ENCODE results near the gene FAHD2A. TPM values are rescaled to one million over a fixed set of nuclear protein-coding genes. Genes with fewer than 3 reads are reported as not detected.
A peak's percentile ranks its signal among the peaks of the same experiment; 100 is the strongest.
"Not testable (repeated sequence)": the region's sequence is repeated elsewhere in the genome, so short reads cannot be mapped to it uniquely, and the experiment has no call there.

FAHD2A gene
- total RNA-seq, 2 donors from 2014 or later, result 19.9 to 27.5 TPM

DNA sequence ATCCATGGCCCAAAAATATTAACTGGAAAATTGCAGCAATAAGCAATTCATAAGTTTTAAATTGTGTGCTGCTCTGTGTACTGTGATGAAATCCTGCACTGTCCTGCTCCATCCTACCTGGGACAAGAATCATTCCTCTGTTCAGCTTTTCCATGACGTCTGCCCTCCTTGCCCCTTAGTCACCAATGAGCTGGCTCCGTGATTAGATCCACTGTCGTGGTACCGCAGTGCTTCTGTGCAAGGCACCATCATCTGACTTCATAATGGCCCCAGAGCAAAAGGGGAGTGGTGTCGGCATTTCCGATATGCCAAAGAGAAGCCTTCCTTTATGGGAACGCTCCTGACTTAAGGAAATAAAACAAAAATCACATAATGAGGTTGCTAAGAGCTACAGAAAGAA lies 3.4 kb upstream of the FAHD2A start:
- Histone ChIP-seq H3K36me3 (no peaks in the 10 kb centered on the region), H3K27me3 (no peaks in the 10 kb centered on the region), H3K4me3 (no peak overlapping the region), H3K27ac (no peak overlapping the region), H3K4me1 (peaks cover 0 to 18% of the 10 kb centered on the region in 2 donors), H3K9me3 (no peaks in the 10 kb centered on the region)
- no peak for DNase-seq (ENCODE audit: low spot score)
- TF ChIP-seq, protein P1, sequence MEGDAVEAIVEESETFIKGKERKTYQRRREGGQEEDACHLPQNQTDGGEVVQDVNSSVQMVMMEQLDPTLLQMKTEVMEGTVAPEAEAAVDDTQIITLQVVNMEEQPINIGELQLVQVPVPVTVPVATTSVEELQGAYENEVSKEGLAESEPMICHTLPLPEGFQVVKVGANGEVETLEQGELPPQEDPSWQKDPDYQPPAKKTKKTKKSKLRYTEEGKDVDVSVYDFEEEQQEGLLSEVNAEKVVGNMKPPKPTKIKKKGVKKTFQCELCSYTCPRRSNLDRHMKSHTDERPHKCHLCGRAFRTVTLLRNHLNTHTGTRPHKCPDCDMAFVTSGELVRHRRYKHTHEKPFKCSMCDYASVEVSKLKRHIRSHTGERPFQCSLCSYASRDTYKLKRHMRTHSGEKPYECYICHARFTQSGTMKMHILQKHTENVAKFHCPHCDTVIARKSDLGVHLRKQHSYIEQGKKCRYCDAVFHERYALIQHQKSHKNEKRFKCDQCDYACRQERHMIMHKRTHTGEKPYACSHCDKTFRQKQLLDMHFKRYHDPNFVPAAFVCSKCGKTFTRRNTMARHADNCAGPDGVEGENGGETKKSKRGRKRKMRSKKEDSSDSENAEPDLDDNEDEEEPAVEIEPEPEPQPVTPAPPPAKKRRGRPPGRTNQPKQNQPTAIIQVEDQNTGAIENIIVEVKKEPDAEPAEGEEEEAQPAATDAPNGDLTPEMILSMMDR (IDR thresholded peaks at IDR 0.05), result no peak

DNA sequence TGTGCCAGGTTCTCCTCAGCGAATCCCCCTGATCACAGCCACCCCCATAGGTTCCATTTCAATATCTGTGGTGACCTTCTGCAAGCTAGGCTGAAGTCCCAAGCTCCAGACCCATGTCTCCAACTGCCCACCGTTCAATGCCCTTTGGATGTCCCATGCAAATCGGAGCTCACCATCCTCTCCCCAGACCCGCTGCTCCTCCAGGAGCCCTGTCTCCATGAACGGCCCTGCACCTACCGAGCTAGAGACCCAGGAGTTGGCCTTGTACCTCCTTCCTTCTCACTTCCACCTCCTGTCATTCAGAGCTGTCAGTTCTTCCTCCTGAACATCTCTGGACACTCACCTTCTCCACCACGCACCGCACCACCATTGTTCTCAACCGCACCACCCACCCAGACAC lies 1.0 kb upstream of the FAHD2A start:
- Histone ChIP-seq H3K4me3 (peak overlapping the region in 1 of 2 donors; percentile 80), H3K36me3 (no peaks in the 10 kb centered on the region), H3K27ac (no peak overlapping the region), H3K9me3 (no peaks in the 10 kb centered on the region), H3K4me1 (peaks cover 0 to 19% of the 10 kb centered on the region in 2 donors), H3K27me3 (no peaks in the 10 kb centered on the region)
- DNase-seq (ENCODE audit: low spot score), result no peak
- TF ChIP-seq, protein P1 (IDR thresholded peaks at IDR 0.05), result no peak

DNA sequence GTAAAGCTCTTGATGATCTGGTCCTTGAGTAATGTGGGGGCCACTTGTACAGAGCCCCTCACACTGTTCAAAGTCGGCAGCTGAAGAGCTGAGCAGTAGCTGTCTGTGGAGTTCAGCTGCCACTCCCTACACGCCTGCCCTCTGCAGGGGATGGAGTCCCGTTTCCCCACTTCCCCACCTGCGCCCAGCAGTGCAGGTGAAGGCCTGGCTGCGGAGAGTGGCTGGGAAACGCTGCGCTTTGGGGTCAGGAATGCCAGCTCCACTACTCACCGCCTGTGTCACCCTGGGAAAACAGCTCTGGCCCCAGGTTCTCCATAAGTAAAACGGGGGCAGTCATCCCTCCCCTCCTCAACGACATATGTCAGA lies 521 bp upstream of the FAHD2A start:
- DNase-seq (ENCODE audit: low spot score); H3K9me3 ChIP-seq: not testable (repeated sequence)
- H3K27ac ChIP-seq, result peak overlapping the region; percentile 82 to 83

DNA sequence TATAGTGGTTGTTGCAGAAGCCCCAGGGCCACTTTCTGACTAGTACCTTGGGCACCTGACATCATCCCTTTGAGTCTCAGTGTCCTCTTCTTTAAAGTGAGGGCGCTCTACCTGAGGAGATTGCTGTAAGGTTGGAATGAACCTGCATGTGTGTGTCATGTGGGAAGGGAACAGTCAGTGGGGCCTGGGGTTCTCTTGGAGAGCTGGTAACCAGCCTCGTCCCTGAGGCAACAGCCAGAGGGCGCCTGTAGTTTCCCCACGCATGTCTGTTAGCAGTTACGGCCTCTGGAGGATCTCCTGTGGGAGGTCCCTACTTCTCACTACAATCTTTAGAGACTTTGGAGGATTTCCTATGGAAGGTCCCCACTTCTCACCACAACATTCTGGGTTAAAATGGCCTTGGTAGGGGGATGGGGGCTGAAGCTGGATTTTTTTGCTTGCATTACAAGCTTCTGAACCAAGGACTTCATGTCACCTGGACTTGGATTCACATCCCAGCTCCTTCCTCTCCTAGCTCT lies 755 bp downstream of the FAHD2A start:
- TF ChIP-seq, protein P1 (IDR thresholded peaks at IDR 0.05), result peak in 1 of 2 donors; percentile 56

More for the DNA sequence above, 521 bp upstream of the FAHD2A start:
- peaks cover 0 to 19% of the 10 kb centered on the region in 2 donors for H3K4me1 ChIP-seq
- not testable (repeated sequence) for H3K27me3 ChIP-seq, H3K36me3 ChIP-seq
- H3K4me3 ChIP-seq, result peak overlapping the region; percentile 80 to 89

DNA sequence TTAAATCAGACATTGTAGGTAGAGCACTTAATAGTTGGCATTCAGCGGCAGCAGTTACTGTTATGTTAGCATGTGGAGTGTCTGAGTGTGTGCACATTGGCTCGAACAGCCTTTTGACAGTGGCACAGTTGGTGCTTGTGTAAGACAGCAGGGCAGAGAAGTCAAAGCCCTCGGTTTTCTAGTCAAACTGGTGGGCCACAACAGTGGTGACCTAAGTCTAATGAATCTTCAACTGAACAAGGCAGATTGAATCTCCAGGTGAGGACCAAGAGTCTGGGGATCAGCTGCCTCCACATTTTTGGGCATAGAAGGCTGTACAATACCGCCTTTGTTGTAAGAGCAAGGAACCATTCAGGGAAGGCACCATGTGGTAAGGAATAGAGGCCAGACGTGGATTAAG lies 1.3 kb downstream of the FAHD2A start:
- H3K27ac ChIP-seq; H3K36me3 ChIP-seq; H3K4me3 ChIP-seq; DNase-seq (ENCODE audit: low spot score); H3K27me3 ChIP-seq; H3K9me3 ChIP-seq: not testable (repeated sequence)
- H3K4me1 ChIP-seq, result peaks cover 0 to 19% of the 10 kb centered on the region in 2 donors

More for the DNA sequence above, 755 bp downstream of the FAHD2A start:
- H3K27me3 ChIP-seq; DNase-seq (ENCODE audit: low spot score); H3K9me3 ChIP-seq; H3K36me3 ChIP-seq: not testable (repeated sequence)
- peak overlapping the region; percentile 82 to 83 for H3K27ac ChIP-seq
- peaks cover 0 to 19% of the 10 kb centered on the region in 2 donors for H3K4me1 ChIP-seq
- peak overlapping the region; percentile 80 to 89 for H3K4me3 ChIP-seq

DNA sequence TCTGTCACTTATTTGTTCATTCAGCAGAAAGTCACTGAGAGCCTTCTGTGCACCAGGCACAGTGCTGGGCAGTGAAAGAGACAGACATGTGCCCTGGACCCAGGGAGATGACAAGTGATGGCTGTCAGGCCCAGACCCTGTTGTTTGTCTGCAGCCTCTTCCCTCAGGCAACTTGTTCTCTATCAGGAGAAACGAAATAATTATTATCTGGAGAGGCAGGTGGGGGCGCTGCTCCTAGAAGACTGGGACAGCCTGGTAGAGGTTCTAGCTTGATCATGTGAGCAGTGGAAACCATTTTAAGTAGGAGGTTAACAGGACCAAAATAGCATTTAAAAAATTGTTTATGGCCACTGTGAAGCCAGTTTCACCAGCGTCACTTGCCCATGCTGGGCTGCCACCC lies 2.2 kb downstream of the FAHD2A start:
- not testable (repeated sequence) for DNase-seq (ENCODE audit: low spot score); H3K36me3 ChIP-seq; H3K4me3 ChIP-seq; H3K9me3 ChIP-seq; H3K27me3 ChIP-seq; H3K27ac ChIP-seq
- H3K4me1 ChIP-seq, result peaks cover 0 to 19% of the 10 kb centered on the region in 2 donors

DNA sequence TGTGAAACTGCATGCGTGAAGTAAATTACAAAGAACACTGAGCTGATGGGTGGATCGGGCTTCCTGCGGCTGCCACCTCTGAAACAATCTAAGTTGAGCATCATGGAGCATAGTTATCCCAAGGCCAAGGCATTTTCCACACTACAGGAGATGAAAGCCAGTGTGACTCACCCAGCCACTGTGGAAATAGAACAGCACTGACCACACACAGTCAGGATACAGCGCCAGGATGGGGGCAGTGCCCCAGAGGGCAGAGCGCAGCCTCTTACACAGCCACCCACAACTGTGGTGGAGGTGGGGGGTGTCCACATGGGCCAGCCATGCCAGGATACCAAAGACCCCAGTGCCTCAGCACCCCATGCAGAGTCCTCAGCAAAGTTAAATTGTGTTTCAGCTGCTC lies 8.7 kb downstream of the FAHD2A start:
- not testable (repeated sequence) for H3K4me3 ChIP-seq; H3K27ac ChIP-seq; H3K36me3 ChIP-seq; H3K4me1 ChIP-seq; H3K9me3 ChIP-seq; DNase-seq (ENCODE audit: low spot score); H3K27me3 ChIP-seq

DNA sequence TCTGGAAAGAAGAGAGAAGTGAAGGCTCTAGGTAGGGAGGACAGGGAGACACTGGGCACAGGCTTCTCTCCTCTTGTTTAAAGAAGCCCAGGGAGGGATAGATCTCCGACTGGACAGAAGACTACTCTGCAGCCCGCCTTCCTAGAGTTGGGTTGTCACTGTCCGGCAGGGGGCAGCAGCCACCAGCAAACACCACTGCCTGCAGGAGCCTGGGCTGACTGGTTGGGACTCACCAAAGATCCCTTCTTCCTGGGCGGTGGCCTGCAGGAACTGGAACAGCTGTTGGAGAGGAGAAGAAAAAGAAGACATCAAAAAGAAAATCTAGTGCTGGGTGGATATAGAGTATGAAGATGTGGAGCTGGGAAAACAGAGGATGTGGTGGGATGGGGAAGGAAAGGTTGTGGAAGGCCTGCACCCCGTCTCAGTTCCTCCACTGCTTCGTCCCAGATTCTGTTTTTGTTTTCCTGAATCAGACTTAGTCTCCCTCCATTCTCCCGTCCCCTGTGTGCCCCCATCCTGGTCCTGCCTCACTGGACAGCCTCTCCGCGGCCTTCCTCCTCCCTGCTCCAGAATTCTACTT lies 11.6 kb downstream of the FAHD2A start:
- H3K27ac ChIP-seq, H3K36me3 ChIP-seq, H3K4me3 ChIP-seq, H3K9me3 ChIP-seq, H3K4me1 ChIP-seq, H3K27me3 ChIP-seq: not testable (repeated sequence)
- TF ChIP-seq, protein P1 (IDR thresholded peaks at IDR 0.05), result peak; percentile 81 to 85
- DNase-seq (ENCODE audit: low spot score), result peak; percentile 91

DNA sequence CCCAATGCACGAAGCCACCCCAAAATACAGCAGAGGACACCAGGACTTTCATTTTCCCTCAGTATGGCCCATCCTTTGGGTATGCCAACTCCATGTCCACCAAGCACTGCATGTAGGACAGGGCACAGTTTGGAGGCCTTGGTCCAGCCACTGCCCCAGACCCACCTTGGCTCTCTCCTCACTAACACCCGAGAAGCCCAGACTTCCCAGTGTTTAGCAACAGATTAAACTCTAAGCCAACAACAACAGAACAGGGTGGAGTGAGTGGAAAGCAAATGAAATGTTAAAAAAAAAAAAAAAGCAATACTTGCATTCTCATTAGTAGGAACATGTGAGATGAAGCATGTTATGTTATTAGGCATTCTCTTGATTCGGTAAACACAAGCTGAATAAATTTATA lies 12.6 kb downstream of the FAHD2A start:
- H3K4me1 ChIP-seq; H3K27ac ChIP-seq; H3K27me3 ChIP-seq; H3K36me3 ChIP-seq; DNase-seq (ENCODE audit: low spot score); H3K4me3 ChIP-seq; H3K9me3 ChIP-seq: not testable (repeated sequence)

DNA sequence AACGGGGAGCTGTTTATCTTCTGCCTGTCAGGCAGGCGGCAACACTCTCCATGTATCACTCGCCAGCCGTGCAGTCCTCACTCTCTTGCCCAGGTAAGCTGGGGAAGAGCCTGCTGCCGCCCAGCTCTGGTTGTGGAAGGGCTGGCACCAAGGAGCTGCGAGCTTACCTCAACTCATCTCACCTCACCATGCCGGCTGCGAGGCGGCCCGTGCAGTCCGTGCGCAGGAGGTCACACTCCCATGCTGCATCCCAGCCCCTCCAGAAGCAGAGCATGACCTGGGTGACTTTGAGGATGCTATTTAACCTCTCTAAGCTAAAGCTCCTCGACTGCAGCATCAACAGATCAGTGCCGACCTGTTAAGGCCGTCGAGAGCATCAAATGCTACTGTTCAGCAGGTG lies 13.1 kb downstream of the FAHD2A start:
- H3K4me3 ChIP-seq; H3K4me1 ChIP-seq; H3K36me3 ChIP-seq; H3K27me3 ChIP-seq; H3K27ac ChIP-seq; H3K9me3 ChIP-seq; DNase-seq (ENCODE audit: low spot score): not testable (repeated sequence)

DNA sequence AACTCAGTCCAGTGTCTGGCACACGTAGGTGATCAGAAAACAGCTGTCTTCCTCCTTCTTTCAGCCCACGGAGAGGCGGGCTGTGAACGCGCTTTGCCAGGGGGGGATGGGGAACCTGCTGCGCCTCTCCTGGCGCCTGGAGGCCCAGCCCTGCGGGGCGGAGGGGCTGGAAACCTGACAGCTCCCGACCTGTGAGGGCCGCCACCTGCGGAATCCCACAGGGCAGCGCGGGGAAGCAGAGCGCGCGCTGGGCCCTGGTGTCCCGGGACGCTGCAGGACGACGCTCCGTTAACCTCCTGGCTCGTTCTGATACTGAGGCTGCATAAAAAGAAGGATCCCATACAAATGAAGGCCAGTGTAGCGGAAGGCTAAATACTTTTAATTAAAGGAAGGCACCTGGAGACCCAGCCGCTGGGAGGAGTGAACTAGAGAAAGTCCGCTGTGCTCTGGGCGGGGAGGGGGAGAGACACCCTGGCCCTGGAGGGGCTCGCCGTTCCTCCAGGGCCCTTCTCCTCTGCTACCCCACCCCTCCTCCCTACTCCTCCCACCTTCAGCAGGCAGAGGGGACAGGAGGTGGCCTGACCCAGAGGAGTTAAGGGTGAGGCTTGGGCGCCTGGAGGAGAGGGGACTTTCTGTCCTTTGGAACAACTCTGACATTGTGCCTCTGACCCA lies 24.8 kb downstream of the FAHD2A start:
- not testable (repeated sequence) for H3K36me3 ChIP-seq; H3K9me3 ChIP-seq; DNase-seq (ENCODE audit: low spot score); H3K27ac ChIP-seq; H3K27me3 ChIP-seq; H3K4me3 ChIP-seq; H3K4me1 ChIP-seq

Data from right atrium auricular region (tissue), 2 donors.